ENCODE measurements around the gene CCDC71. TPM values are rescaled to one million over a fixed set of nuclear protein-coding genes. Genes with fewer than 3 reads are reported as not detected.

CCDC71 gene
- total and polyA plus RNA-seq, 3 donors from 2014 or later = 27.6 to 55.0 (median 34.3) TPM

DNA sequence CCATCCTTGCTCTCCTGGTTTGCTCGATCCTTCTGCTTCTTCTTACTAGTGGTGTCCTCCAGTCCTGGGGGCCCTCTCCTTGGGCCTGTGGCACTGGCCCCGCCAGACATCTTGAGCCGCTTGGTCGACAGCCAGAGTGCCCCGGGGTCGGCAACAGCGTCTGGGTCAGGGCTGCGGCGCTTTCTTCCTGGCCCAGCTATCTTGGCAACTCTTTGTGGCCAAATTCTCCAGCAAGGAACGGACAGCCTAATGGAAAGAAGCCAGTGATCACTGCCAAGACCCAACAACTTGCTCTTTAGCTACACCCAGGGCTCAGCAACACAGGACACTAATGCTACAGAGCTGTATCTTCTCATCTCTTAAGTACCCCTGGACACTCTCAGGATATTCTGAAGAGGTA, 47.1 kb downstream of the CCDC71 start:
- no peak overlapping the region for H3K4me3 ChIP-seq
- no peak for DNase-seq
- intact Hi-C loops (cut with DNase I; ENCODE audit: low total_unique reads) = no loop called here

More for the DNA sequence above, 47.1 kb downstream of the CCDC71 start:
- WGBS, 2 donors = 36 to 62% methylated on average over 10 of the region's 10 CpGs
- peak overlapping the region; percentile 89 to 90 for H3K27ac ChIP-seq
- H3K27me3 ChIP-seq = no peaks in the 10 kb centered on the region
- peaks cover 20% of the 10 kb centered on the region for H3K4me1 ChIP-seq
- H3K36me3 ChIP-seq (ENCODE audit: low read depth, missing control alignments) = no peaks in the 10 kb centered on the region
- TF ChIP-seq POLR2A (IDR thresholded peaks at IDR 0.05) (no peak), CTCF (IDR thresholded peaks at IDR 0.05) (no peak)
- H3K9me3 ChIP-seq = no peaks in the 10 kb centered on the region

Other genes with a start within 250 kb of the CCDC71 start
- 100 to 1,000 TPM; 127 to 157 TPM for gene ARIH2, start 247.5 kb downstream of the CCDC71 start, total RNA-seq
- 106 TPM for gene ARIH2, start 247.5 kb downstream of the CCDC71 start, polyA plus RNA-seq (ENCODE audit: insufficient read depth, low read depth, low replicate concordance)
- 100 to 1,000 TPM; 107 to 122 TPM for gene P4HTM, start 176.1 kb downstream of the CCDC71 start, total RNA-seq
- 52.3 TPM for gene P4HTM, start 176.1 kb downstream of the CCDC71 start, polyA plus RNA-seq (ENCODE audit: insufficient read depth, low read depth, low replicate concordance)
- gene WDR6, start 158.9 kb downstream of the CCDC71 start, total RNA-seq = 100 to 1,000 TPM; 171 to 172 TPM
- 92.0 TPM for gene WDR6, start 158.9 kb downstream of the CCDC71 start, polyA plus RNA-seq (ENCODE audit: insufficient read depth, low read depth, low replicate concordance)
- gene DALRD3, start 147.8 kb downstream of the CCDC71 start, total RNA-seq = 100 to 1,000 TPM in 1 of 2 donors, 10 to 100 TPM in 1; 92.0 to 106 TPM
- 121 TPM for gene DALRD3, start 147.8 kb downstream of the CCDC71 start, polyA plus RNA-seq (ENCODE audit: insufficient read depth, low read depth, low replicate concordance)
- 100 to 1,000 TPM; 324 to 416 TPM for gene NDUFAF3, start 144.2 kb downstream of the CCDC71 start, total RNA-seq
- gene NDUFAF3, start 144.2 kb downstream of the CCDC71 start, polyA plus RNA-seq (ENCODE audit: insufficient read depth, low read depth, low replicate concordance) = 544 TPM
- 10 to 100 TPM; 93.0 to 98.5 TPM for gene IMPDH2, start 136.9 kb downstream of the CCDC71 start, total RNA-seq
- gene IMPDH2, start 136.9 kb downstream of the CCDC71 start, polyA plus RNA-seq (ENCODE audit: insufficient read depth, low read depth, low replicate concordance) = 95.0 TPM
- gene QRICH1, start 72.3 kb downstream of the CCDC71 start, total RNA-seq = 100 to 1,000 TPM; 280 to 287 TPM
- gene QRICH1, start 72.3 kb downstream of the CCDC71 start, polyA plus RNA-seq (ENCODE audit: insufficient read depth, low read depth, low replicate concordance) = 126 TPM
- gene QARS1, start 61.6 kb downstream of the CCDC71 start, total RNA-seq = 100 to 1,000 TPM; 198 to 246 TPM
- gene QARS1, start 61.6 kb downstream of the CCDC71 start, polyA plus RNA-seq (ENCODE audit: insufficient read depth, low read depth, low replicate concordance) = 175 TPM
- 100 to 1,000 TPM in 1 of 2 donors, 10 to 100 TPM in 1; 82.7 to 102 TPM for gene USP19, start 45.5 kb downstream of the CCDC71 start, total RNA-seq
- gene USP19, start 45.5 kb downstream of the CCDC71 start, polyA plus RNA-seq (ENCODE audit: insufficient read depth, low read depth, low replicate concordance) = 77.2 TPM
- gene LAMB2, start 33.3 kb downstream of the CCDC71 start, total RNA-seq = 100 to 1,000 TPM; 336 to 503 TPM
- 276 TPM for gene LAMB2, start 33.3 kb downstream of the CCDC71 start, polyA plus RNA-seq (ENCODE audit: insufficient read depth, low read depth, low replicate concordance)
- gene KLHDC8B, start 5.3 kb upstream of the CCDC71 start, total RNA-seq = 10 to 100 TPM; 56.6 to 78.2 TPM
- 55.8 TPM for gene KLHDC8B, start 5.3 kb upstream of the CCDC71 start, polyA plus RNA-seq (ENCODE audit: insufficient read depth, low read depth, low replicate concordance)
- gene C3orf62, start 110.9 kb upstream of the CCDC71 start, total RNA-seq = 10 to 100 TPM; 14.1 to 25.9 TPM
- 48.6 TPM for gene C3orf62, start 110.9 kb upstream of the CCDC71 start, polyA plus RNA-seq (ENCODE audit: insufficient read depth, low read depth, low replicate concordance)
- 10 to 100 TPM; 48.0 to 72.0 TPM for gene USP4, start 173.7 kb upstream of the CCDC71 start, total RNA-seq
- gene USP4, start 173.7 kb upstream of the CCDC71 start, polyA plus RNA-seq (ENCODE audit: insufficient read depth, low read depth, low replicate concordance) = 95.1 TPM
- gene GPX1, start 192.0 kb upstream of the CCDC71 start, total RNA-seq = 100 to 1,000 TPM; 123 to 207 TPM
- 129 TPM for gene GPX1, start 192.0 kb upstream of the CCDC71 start, polyA plus RNA-seq (ENCODE audit: insufficient read depth, low read depth, low replicate concordance)
- gene RHOA, start 245.6 kb upstream of the CCDC71 start, total RNA-seq = 100 to 1,000 TPM; 207 to 252 TPM
- gene RHOA, start 245.6 kb upstream of the CCDC71 start, polyA plus RNA-seq (ENCODE audit: insufficient read depth, low read depth, low replicate concordance) = 331 TPM
- gene TCTA, start 246.1 kb upstream of the CCDC71 start, total RNA-seq = 10 to 100 TPM; 31.6 to 36.1 TPM
- 33.6 TPM for gene TCTA, start 246.1 kb upstream of the CCDC71 start, polyA plus RNA-seq (ENCODE audit: insufficient read depth, low read depth, low replicate concordance)